DOHH2 (cell line): ENCODE data around the gene RASGRF1.

Source experiments
- CTCF ChIP-seq: fragments of 200-600 bp; sonication (generic); IDR thresholded peaks from one replicate; pipeline ENCODE4 v1.5.1; 2014; ENCODE audit warnings: antibody characterized with exemption, mild to moderate bottlenecking, low read depth, low read length; ENCODE audit not compliant: poor library complexity, severe bottlenecking
- EZH2phosphoT487 ChIP-seq: fragments of 200-600 bp; sonication (generic); IDR thresholded peaks from 2 replicates; pipeline ENCODE4 v1.6.1; 2017; ENCODE audit warnings: borderline replicate concordance, mild to moderate bottlenecking, antibody characterized with exemption, low read length, moderate library complexity, mixed read lengths

DNA sequence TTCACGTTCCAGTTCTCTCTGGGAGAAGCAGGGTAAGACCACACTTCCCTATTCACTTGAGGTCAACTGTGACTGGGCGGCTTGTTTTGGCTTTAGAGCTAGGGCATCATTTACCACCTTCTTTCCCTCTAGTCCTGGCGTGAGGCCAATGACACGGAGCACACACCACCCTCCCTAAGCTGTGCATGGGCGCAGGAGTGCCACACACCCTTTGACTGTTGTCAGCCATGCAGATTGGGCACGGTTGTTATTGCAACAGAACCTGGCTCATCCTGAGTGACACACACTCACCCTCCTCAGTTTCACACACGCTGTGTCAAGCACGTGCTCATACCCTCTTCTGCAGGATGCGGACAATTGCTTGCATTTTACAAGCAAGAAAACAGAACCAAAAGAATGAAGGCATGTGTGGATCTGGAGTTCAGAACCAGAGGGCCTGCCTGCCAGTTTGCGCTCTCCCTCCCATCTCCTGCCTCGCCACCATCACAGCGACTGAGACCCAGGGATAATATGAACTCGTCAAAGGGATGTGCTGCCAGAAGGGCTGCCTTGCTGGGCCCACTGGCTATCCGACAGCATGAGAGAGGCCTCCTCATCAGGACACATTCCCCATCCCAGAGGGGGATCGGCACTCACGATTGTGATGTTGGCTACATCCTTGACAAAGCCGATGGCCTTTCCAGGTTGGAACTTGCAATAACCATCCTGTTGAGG lies 163.3 kb downstream of the RASGRF1 start:
- no peak for TF ChIP-seq CTCF
- TF ChIP-seq EZH2phosphoT487: no peak
